GM21360 (cell line): Measurements from ENCODE around the gene ABHD16A.

Source experiments
- ATAC-seq: cut with Tn5 transposase; IDR thresholded peaks from one replicate; pipeline ENCODE4 v1.9.1; 2021; ENCODE audit warnings: mild to moderate bottlenecking, moderate library complexity; ENCODE audit not compliant: unreplicated experiment

Gene ABHD16A

GRCh38 chr6:31642798-31643570 is 60.1 kb downstream of the ABHD16A start:
- no peak for ATAC-seq

- no peak for ATAC-seq
Observed at GRCh38 chr6:31641370-31641769, 61.8 kb downstream of the ABHD16A start.

GRCh38 chr6:31640612-31641011 is 62.5 kb downstream of the ABHD16A start:
- ATAC-seq = no peak

- no peak for ATAC-seq
Observed at GRCh38 chr6:31639449-31639861, 63.7 kb downstream of the ABHD16A start.

- no peak for ATAC-seq
Observed at GRCh38 chr6:31639043-31639442, 64.1 kb downstream of the ABHD16A start.
